Measurements from ENCODE around the gene PLCG1. TPM values are rescaled to one million over a fixed set of nuclear protein-coding genes. Genes with fewer than 3 reads are reported as not detected.

Gene PLCG1
- total RNA-seq, 1 donor from 2014 or later, result 66.6 TPM

GRCh38 chr20:41139227-41140093, 2.1 kb downstream of the PLCG1 start:
- intact Hi-C loops (cut with DNase I), result loop anchor here (2.0 to 10.0 kb wide), 4 partner anchors 33 to 555 kb away; partner anchors contain the start of genes LPIN3 and ZHX3
- peak; percentile 63 for DNase-seq (ENCODE audit: low spot score)

DNA sequence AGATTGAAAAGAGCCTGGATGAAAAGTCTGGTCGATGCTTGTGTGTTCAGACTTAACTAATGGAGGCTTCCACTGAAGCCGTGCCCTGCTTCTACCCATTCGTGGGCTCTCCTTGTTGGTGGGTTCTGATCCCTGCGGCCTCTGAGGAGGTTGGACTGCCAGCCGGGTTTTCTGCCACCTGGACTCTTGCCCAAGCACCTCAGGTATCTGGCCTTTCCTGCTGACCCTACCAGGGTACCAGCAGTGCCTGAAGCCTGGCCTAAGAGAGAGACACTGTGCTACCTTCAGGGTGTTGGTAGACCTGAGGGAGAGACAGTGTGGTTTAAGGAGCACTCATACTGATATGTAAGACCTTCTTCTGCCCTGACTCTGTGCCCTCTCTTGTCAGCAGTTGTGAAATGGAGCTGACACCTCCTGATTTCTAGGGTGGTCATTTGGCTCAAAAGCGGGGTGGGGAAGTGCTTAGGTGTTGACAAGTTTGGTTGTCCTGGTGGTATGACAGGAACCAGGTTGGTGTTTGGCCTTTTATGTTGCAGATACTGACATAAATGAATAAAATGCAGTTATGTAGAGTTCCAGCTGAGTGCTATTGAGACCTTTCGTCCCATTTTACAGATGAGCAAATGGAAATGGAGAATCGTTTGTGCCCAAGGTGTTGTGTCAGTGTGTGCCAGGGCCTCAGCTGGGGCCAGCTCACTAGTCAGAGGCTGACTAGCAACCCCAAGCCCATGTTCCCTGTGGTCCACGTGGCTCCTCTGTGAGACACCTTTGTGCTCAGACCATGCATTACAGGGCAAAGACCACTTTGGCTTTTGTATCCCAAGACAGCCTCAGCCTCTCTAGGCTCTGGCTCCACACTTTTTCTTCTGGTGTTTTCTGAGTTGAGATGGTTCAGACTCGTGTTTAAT, 3.1 kb downstream of the PLCG1 start:
- DNase-seq (ENCODE audit: low spot score), result peak; percentile 74
- intact Hi-C loops (cut with DNase I), result loop anchor here (10.0 kb wide), 1 partner anchor 554 kb away; no protein-coding TSS in a partner anchor

DNA sequence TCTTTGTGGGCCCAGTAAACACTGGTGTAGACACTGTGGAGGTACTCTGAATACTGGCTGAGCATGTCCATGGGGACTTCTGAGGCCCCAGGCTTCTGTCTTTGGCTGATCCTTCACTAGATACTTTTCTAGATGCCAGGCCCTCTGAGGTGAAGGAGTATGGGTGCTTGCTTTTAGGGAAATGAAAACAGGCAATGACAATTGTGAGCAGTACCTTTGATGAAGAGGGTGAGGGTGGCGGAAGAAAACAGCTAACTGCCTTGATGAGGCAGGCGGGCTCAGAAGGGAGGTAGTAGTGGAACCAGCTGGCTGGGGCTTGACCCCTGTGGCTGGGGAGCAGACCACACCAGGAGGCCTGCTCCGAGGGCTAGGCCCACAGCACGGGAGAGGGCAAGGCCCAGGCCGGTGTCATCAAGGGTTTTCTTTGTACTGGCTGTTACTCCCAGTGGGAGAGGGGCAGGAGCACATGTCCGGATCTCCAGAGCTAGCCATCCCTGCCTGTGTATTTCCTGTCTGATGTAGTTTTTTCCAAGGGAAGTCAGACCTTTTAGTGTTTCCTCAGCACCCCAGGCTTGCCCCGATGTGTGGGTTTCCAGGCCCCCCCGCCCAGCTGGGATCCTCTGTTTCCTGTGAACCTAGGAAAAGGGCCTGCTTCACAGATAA, 3.9 kb downstream of the PLCG1 start:
- DNase-seq (ENCODE audit: low spot score), result peak; percentile 77

DNA sequence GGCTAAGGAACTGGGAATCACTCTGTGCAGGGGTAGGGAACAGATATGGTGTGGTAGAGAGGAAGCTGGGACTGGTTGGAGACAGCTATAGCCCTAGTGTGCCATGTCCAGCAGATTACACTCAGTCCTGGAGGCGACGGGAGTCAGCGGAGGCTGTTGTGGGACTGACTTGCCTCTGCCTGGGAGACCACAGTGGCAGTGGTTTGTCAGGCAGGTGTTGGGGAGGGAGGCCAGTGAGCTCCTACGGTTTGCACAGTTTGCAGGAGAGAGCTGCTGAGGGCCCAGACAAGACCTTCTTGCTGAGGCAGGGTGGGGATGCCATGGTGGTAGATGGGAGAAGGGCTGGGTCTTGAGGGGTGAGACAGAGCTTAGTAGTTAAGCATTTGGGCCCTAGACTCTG, 4.9 kb downstream of the PLCG1 start:
- DNase-seq (ENCODE audit: low spot score), result no peak
- intact Hi-C loops (cut with DNase I), result loop anchor here (10.0 kb wide), 1 partner anchor 553 kb away; no protein-coding TSS in a partner anchor

More for the DNA sequence above, 3.9 kb downstream of the PLCG1 start:
- intact Hi-C loops (cut with DNase I), result loop anchor here (10.0 kb wide), 1 partner anchor 554 kb away; no protein-coding TSS in a partner anchor

DNA sequence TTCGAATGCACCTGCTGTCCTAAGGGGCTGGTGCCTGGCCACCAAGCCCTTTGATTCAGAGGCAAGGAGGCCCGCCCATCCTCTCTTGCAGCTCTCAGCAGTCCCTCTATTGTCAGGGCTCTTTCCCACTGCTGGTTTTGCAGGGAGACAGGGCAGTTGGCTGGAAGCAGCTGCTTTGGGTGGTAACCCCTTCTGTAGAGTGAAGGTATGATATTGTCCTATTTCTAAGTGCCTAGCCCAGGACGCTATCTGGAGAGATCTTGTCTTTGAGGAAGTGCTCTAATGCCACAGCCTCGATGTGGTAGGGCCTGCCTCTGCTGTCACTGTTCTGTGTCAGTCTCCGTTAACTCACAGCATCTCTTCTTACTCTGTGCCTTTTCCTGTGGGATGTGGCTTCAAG, 5.6 kb downstream of the PLCG1 start:
- intact Hi-C loops (cut with DNase I), result loop anchor here (10.0 kb wide), 1 partner anchor 552 kb away; no protein-coding TSS in a partner anchor
- no peak for DNase-seq (ENCODE audit: low spot score)

DNA sequence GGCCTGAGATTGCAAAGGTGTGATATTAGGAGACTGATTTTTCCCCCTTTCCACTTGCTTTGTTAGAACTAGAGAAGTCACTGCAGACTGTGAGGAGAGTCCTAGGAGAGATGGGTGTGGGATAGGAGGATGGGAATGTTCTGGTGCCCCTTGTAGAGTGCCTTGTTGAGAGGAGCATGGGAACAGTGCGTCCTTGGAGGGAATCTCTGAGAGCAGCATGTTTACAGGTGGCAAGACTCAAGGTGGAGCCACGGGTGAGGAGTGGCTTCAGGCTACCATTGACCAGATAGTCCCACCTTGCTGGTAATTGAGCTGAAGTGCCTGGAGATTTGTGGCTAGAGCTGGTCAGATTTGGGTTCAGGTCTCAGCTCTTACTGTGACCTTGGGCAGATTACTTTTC, 6.0 kb downstream of the PLCG1 start:
- no peak for DNase-seq (ENCODE audit: low spot score)
- intact Hi-C loops (cut with DNase I), result loop anchor here (10.0 kb wide), 1 partner anchor 551 kb away; no protein-coding TSS in a partner anchor

DNA sequence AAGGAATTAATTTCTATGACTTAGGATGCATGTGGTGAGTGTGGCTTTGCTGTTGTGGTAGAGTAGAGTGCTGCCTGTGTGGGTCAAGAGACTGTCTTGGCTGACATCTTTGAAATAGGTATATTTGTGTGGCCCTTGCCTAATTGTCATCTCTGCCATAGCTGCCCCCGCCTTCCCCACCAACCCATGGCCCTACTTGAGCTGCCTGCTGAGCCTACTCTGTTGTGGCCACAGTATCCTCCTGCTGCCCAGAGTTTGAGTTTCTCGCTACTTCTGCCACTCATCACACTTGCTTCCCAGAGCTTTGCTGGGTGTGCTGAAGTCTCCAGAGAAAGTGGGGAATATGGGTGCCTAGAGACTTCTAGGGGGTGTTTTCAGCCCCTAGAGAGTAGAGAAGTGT, 8.0 kb downstream of the PLCG1 start:
- no peak for DNase-seq (ENCODE audit: low spot score)
- intact Hi-C loops (cut with DNase I), result loop anchor here (10.0 kb wide), 1 partner anchor 549 kb away; no protein-coding TSS in a partner anchor

DNA sequence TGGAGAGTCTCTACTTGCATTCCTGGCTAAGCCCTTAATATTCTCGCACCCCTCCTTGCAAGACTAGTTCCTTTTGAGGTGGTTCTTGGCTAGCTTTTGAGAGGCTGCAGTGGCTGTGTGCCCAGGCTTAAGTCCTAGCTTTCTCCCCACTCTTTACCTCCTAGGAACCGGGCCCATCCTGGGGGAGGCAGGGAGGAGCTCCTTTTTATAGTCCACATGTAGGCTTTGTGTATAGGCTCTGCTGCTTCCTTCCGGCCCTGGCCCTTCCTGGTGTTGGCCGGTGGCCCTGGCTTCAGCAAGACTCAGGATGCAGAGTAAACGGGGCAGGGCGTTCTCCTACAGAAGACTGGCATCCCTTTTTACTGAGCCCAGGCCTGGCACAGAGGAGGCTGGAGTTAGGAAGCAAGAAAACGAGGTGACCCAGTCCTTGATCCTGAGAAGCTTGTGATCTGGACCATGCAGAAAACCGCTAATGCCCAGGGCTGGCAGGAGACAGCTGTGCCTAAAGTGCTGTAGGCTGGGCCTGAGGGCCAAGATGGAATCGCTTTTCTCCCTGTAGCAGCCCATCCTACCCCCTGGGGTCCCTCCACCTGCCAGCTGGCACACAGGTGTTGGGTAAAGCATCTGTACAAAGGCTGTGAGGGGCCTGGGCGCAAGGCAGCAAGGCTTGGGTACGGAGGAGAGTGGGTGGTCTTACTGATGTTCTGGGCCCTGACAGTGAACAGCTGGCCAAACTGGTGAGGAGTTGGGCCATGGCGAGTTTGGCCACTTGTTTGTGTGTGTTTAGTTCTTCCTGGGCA, 8.7 kb downstream of the PLCG1 start:
- intact Hi-C loops (cut with DNase I), result loop anchor here (10.0 kb wide), 1 partner anchor 549 kb away; no protein-coding TSS in a partner anchor
- peak; percentile 86 for DNase-seq (ENCODE audit: low spot score)

DNA sequence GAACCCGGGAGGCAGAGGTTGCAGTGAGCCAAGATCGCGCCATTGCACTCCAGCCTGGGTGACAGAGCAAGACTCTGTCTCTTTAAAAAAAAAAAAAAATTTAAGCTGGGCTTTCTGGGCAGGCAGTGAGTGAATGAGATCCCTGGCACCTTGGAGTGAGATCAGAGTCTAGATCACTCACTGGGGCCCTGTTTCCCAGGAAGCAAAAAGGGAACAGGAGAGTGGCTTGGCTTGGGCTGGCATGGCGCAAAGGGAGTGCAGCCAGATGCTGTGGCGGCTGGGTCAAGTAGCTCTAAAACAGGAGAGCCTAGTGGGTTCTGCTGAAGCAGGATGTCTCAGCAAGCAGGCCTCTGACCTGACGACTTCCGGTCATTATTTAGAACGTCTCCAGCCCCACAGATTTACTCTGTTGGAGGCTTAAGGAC, 10.4 kb downstream of the PLCG1 start:
- intact Hi-C loops (cut with DNase I), result loop anchor here (10.0 kb wide), 1 partner anchor 547 kb away; no protein-coding TSS in a partner anchor
- peak; percentile 82 for DNase-seq (ENCODE audit: low spot score)

DNA sequence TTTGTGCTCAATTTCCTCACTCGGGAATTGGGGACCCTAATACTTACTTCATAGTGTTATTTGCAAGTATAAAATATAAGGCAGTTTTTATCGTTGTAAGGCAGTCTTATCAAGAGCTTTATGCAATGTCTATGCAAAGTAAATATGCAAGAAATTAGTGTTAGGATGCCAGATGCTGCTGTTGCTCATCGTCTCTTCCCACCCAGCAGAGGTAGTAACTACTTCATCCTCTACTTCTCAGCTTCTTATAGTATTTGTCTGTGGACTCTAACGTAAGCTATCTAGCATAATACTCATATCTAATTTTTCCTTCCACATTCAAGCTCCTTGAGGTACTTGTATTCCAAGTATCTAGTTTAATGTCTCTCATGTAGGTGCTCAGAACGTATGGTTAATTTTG, 11.6 kb downstream of the PLCG1 start:
- intact Hi-C loops (cut with DNase I), result loop anchor here (10.0 kb wide), 1 partner anchor 546 kb away; no protein-coding TSS in a partner anchor
- DNase-seq (ENCODE audit: low spot score), result no peak

DNA sequence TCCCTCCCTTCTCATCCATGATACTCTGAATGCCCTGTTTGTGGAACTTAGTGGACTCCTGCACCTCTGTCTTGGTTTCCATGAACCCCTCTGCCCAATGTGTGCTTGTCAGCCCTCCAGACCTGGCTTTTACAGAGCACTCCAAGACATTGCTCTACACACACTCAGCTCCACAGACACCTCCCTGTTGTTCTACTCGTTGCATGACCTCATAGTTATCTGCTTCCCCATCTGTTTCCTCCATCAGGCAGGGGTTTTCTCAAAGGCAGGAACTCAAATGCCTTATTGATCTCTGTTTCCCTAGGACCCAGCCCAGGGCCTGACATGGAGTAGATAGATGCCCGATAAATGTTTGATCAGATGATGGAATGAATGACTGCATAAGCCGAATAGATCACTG, 13.3 kb downstream of the PLCG1 start:
- no peak for DNase-seq (ENCODE audit: low spot score)
- intact Hi-C loops (cut with DNase I), result no loop called here

DNA sequence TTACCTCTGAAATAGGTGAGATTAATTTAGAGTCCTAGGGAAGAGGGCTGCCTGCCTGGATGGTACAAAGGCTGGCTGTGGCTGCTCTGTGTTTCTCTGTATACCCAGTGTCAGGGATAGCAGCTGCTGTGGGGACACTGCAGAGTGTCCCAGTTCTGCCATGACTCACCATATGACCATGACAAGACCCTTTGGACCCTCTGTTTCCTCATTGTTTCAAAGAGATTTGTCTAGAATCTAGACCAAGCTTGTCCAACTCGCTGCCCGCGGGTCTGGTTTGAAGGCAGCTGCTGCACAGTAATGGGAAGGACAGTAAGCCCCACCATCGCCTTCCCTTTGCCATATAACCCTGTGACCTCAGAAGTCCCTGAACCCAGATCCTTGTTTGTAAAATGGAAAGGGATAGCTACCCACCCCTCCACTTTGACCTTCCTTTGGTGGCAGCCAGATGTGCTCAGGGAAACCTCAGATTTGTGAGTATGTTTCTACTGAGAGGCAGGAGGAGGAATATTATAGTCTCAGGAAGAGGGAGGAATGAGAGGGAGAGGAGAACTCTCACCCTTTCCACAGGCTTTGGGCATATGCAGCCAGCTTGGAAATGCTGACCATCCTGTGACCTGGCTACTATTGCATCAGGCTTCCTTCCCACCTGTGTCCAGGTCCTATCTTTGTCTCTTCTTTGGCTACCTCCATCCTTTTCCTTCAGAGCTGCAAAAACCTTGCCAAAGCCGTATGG, 14.0 kb downstream of the PLCG1 start:
- intact Hi-C loops (cut with DNase I), result no loop called here
- DNase-seq (ENCODE audit: low spot score), result no peak

- no peak for DNase-seq (ENCODE audit: low spot score)
- intact Hi-C loops (cut with DNase I), result no loop called here
Measured at GRCh38 chr20:41152108-41152757, 14.9 kb downstream of the PLCG1 start.

GRCh38 chr20:41154436-41155176, 17.3 kb downstream of the PLCG1 start:
- no peak for DNase-seq (ENCODE audit: low spot score)
- intact Hi-C loops (cut with DNase I), result no loop called here

- no peak for DNase-seq (ENCODE audit: low spot score)
- intact Hi-C loops (cut with DNase I), result no loop called here
Measured at GRCh38 chr20:41155261-41155660, 17.9 kb downstream of the PLCG1 start.

GRCh38 chr20:41158082-41158625, 20.8 kb downstream of the PLCG1 start:
- intact Hi-C loops (cut with DNase I), result no loop called here
- no peak for DNase-seq (ENCODE audit: low spot score)

Data from cardiac septum (tissue), 1 donor.